GM20431 (cell line): ENCODE data around the gene HPN.

Experiments
- in situ Hi-C: fragments of 300-500 bp; cut with MseI, MboI; formaldehyde crosslinking; loops from one replicate; pipeline ENCODE4 v1.15.0; 2020; ENCODE audit warnings: low sequenced_read_pairs; ENCODE audit not compliant: unreplicated experiment

HPN gene

DNA sequence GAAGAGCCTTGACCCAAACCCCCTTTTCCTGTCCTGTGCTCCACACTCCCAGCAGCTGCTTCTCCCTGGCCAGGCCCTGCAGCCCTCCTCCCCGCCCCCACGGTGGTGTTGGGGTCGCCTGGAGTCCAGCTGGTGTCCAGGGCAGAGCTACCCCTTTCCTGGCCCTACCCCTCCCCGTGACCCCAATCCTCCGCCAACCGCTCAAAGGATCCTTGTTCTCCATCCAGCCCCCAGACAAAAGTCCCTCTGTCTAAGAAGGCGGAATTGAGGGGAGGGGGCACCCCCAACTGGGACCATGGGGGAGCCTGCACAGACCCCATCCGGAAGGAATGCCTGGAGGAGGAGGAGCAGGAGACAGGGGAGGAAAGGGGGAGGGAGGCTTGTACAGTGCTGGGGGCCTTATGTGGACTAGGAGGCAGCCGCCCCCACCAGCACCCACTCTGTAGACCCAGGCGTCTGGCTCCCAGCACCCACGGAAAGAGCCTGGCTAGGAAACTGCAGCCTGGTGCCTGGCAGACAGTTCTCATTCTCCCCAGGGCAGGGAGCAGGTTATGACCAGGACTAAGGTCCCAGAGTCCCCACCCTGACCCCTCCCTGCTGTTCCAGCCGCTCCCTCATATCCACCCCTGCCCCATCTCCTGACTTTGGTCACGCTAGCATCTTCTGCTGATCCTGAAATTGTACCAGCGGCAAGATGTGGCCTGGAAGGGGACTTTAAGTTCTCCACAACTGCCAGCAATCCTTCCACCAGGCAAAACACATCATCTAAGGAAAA, 73.8 kb downstream of the HPN start, which contains the start of gene FXYD3:
Gene FXYD3, plus strand, starts transcription at position 647 of the 775 bp plus-strand sequence. CDS start 3,554 bp downstream, outside the sequence.
- in situ Hi-C loops = no loop called here
